Stimulated activated naive CD8-positive, alpha-beta T cell treated with anti-CD3 and anti-CD28 coated beads, Interleukin-15, Interleukin-2, amounts not matched to agents 100 ng/mL and 50 ng/mL, for 24 hours (primary cell): Measurements from ENCODE around the gene C5orf47.
"Not testable (repeated sequence)": the region's sequence is repeated elsewhere in the genome, so short reads cannot be mapped to it uniquely, and the experiment has no call there.

Experiments used
- H3K27ac Mint-ChIP-seq: one replicate; pipeline ENCODE4 v1.8.0; 2021; ENCODE audit warnings: mild to moderate bottlenecking, mixed read lengths
- H3K27me3 Mint-ChIP-seq: one replicate; pipeline ENCODE4 v1.8.0; 2021; ENCODE audit warnings: mixed read lengths
- H3K36me3 Mint-ChIP-seq: one replicate; pipeline ENCODE4 v1.8.0; 2021; ENCODE audit warnings: low read depth, mixed read lengths
- H3K4me1 Mint-ChIP-seq: one replicate; pipeline ENCODE4 v1.8.0; 2021; ENCODE audit warnings: low read depth, mixed read lengths
- H3K4me3 Mint-ChIP-seq: one replicate; pipeline ENCODE4 v1.8.0; 2021; ENCODE audit warnings: mild to moderate bottlenecking, mixed read lengths
- H3K9me3 Mint-ChIP-seq: one replicate; pipeline ENCODE4 v1.8.0; 2021; ENCODE audit warnings: mixed read lengths

Gene C5orf47

GRCh38 chr5:173989432-173990082, 587 bp downstream of the C5orf47 start:
- Mint-ChIP-seq H3K4me1 (no peaks in the 10 kb centered on the region), H3K9me3 (no peaks in the 10 kb centered on the region), H3K27ac (no peak overlapping the region), H3K36me3 (no peaks in the 10 kb centered on the region), H3K27me3 (peaks cover 7% of the 10 kb centered on the region), H3K4me3 (no peak overlapping the region)

GRCh38 chr5:173997331-173997730, 8.4 kb downstream of the C5orf47 start:
- Mint-ChIP-seq H3K36me3 (no peaks in the 10 kb centered on the region), H3K4me1 (no peaks in the 10 kb centered on the region), H3K9me3 (no peaks in the 10 kb centered on the region), H3K4me3 (no peak overlapping the region), H3K27me3 (peaks cover 25% of the 10 kb centered on the region), H3K27ac (no peak overlapping the region)

GRCh38 chr5:173998531-173998930, 9.6 kb downstream of the C5orf47 start:
- Mint-ChIP-seq H3K4me1 (no peaks in the 10 kb centered on the region), H3K4me3 (no peak overlapping the region), H3K27ac (no peak overlapping the region), H3K27me3 (peaks cover 31% of the 10 kb centered on the region), H3K9me3 (no peaks in the 10 kb centered on the region), H3K36me3 (no peaks in the 10 kb centered on the region)

- Mint-ChIP-seq H3K27me3 (peaks cover 30% of the 10 kb centered on the region), H3K9me3 (no peaks in the 10 kb centered on the region), H3K4me1 (no peaks in the 10 kb centered on the region), H3K4me3 (no peak overlapping the region), H3K36me3 (no peaks in the 10 kb centered on the region), H3K27ac (no peak overlapping the region)
Observed at GRCh38 chr5:174000076-174000475, 11.1 kb downstream of the C5orf47 start.

GRCh38 chr5:174003795-174004194, 14.8 kb downstream of the C5orf47 start:
- Mint-ChIP-seq H3K27ac (no peak overlapping the region), H3K4me1 (no peaks in the 10 kb centered on the region), H3K27me3 (peaks cover 21% of the 10 kb centered on the region), H3K4me3 (no peak overlapping the region), H3K36me3 (no peaks in the 10 kb centered on the region), H3K9me3 (no peaks in the 10 kb centered on the region)

- no peaks in the 10 kb centered on the region for H3K4me1 Mint-ChIP-seq
- no peaks in the 10 kb centered on the region for H3K36me3 Mint-ChIP-seq
- no peak overlapping the region for H3K27ac Mint-ChIP-seq
- H3K9me3 Mint-ChIP-seq = no peaks in the 10 kb centered on the region
- H3K27me3 Mint-ChIP-seq = peaks cover 13% of the 10 kb centered on the region
- no peak overlapping the region for H3K4me3 Mint-ChIP-seq
Observed at GRCh38 chr5:174008922-174009321, 20.0 kb downstream of the C5orf47 start.

GRCh38 chr5:174010365-174010764, 21.4 kb downstream of the C5orf47 start:
- H3K9me3 Mint-ChIP-seq = no peaks in the 10 kb centered on the region
- H3K27ac Mint-ChIP-seq = no peak overlapping the region
- H3K4me3 Mint-ChIP-seq = no peak overlapping the region
- no peaks in the 10 kb centered on the region for H3K36me3 Mint-ChIP-seq
- H3K27me3 Mint-ChIP-seq = peaks cover 9% of the 10 kb centered on the region
- no peaks in the 10 kb centered on the region for H3K4me1 Mint-ChIP-seq

- H3K36me3 Mint-ChIP-seq = no peaks in the 10 kb centered on the region
- peaks cover 4% of the 10 kb centered on the region for H3K27me3 Mint-ChIP-seq
- H3K9me3 Mint-ChIP-seq = no peaks in the 10 kb centered on the region
- H3K27ac Mint-ChIP-seq = no peak overlapping the region
- H3K4me3 Mint-ChIP-seq = no peak overlapping the region
- no peaks in the 10 kb centered on the region for H3K4me1 Mint-ChIP-seq
Observed at GRCh38 chr5:174011441-174011840, 22.5 kb downstream of the C5orf47 start.

GRCh38 chr5:174020069-174020927, 31.3 kb downstream of the C5orf47 start:
- not testable (repeated sequence) for H3K4me1 Mint-ChIP-seq, H3K27ac Mint-ChIP-seq, H3K9me3 Mint-ChIP-seq, H3K36me3 Mint-ChIP-seq, H3K4me3 Mint-ChIP-seq
- peaks cover 22% of the 10 kb centered on the region for H3K27me3 Mint-ChIP-seq

- H3K4me3 Mint-ChIP-seq = no peak overlapping the region
- peaks cover 28% of the 10 kb centered on the region for H3K27me3 Mint-ChIP-seq
- H3K36me3 Mint-ChIP-seq = no peaks in the 10 kb centered on the region
- H3K4me1 Mint-ChIP-seq = no peaks in the 10 kb centered on the region
- H3K27ac Mint-ChIP-seq = no peak overlapping the region
- no peaks in the 10 kb centered on the region for H3K9me3 Mint-ChIP-seq
Observed at GRCh38 chr5:174020928-174021304, 31.9 kb downstream of the C5orf47 start.

- Mint-ChIP-seq H3K9me3 (no peaks in the 10 kb centered on the region), H3K4me1 (no peaks in the 10 kb centered on the region), H3K27me3 (peaks cover 32% of the 10 kb centered on the region), H3K4me3 (no peak overlapping the region), H3K27ac (no peak overlapping the region), H3K36me3 (no peaks in the 10 kb centered on the region)
Observed at GRCh38 chr5:174022384-174023095, 33.6 kb downstream of the C5orf47 start.

- Mint-ChIP-seq H3K27me3 (peaks cover 13% of the 10 kb centered on the region), H3K36me3 (no peaks in the 10 kb centered on the region), H3K4me3 (no peak overlapping the region), H3K27ac (no peak overlapping the region), H3K9me3 (peaks cover 16% of the 10 kb centered on the region), H3K4me1 (no peaks in the 10 kb centered on the region)
Observed at GRCh38 chr5:174030286-174030685, 41.3 kb downstream of the C5orf47 start.

- peaks cover 23% of the 10 kb centered on the region for H3K27me3 Mint-ChIP-seq
- H3K36me3 Mint-ChIP-seq = no peaks in the 10 kb centered on the region
- no peak overlapping the region for H3K4me3 Mint-ChIP-seq
- no peaks in the 10 kb centered on the region for H3K9me3 Mint-ChIP-seq
- no peak overlapping the region for H3K27ac Mint-ChIP-seq
- H3K4me1 Mint-ChIP-seq = no peaks in the 10 kb centered on the region
Observed at GRCh38 chr5:174044466-174045254, 55.7 kb downstream of the C5orf47 start.

GRCh38 chr5:174045470-174046025, 56.6 kb downstream of the C5orf47 start, which contains the start of gene NSG2:
TSS of gene NSG2 (plus strand) at chr5:174045706. CDS start at chr5:174046756, 1,050 bp downstream.
- no peaks in the 10 kb centered on the region for H3K36me3 Mint-ChIP-seq
- no peaks in the 10 kb centered on the region for H3K4me1 Mint-ChIP-seq

More at GRCh38 chr5:174045470-174046025, 56.6 kb downstream of the C5orf47 start, which contains the start of gene NSG2:
- H3K4me3 Mint-ChIP-seq = no peak within 1 kb of the TSS
- no peaks in the 10 kb centered on the region for H3K9me3 Mint-ChIP-seq
- H3K27ac Mint-ChIP-seq = no peak within 1 kb of the TSS
- peaks cover 23% of the 10 kb centered on the region for H3K27me3 Mint-ChIP-seq
